ENCODE measurements around the gene COL4A2.

Gene COL4A2

GRCh38 chr13:110364081-110364480 lies 57.0 kb downstream of the COL4A2 start:
- no peaks in the 10 kb centered on the region for H3K4me1 ChIP-seq (ENCODE audit: insufficient read depth, low read length, severe bottlenecking)
- no peak overlapping the region for H2AFZ ChIP-seq (ENCODE audit: low read length)
- no peaks in the 10 kb centered on the region for H3K36me3 ChIP-seq (ENCODE audit: insufficient read depth, low read length)
- no peaks in the 10 kb centered on the region for H3K79me2 ChIP-seq (ENCODE audit: insufficient read depth, low read length)
- H3K27ac ChIP-seq (ENCODE audit: low read depth, low read length, poor library complexity, severe bottlenecking): no peak overlapping the region
- no peak overlapping the region for H3K9ac ChIP-seq (ENCODE audit: low read length)
- H3K9me3 ChIP-seq (ENCODE audit: low read length): no peaks in the 10 kb centered on the region
- H3K4me2 ChIP-seq (ENCODE audit: low read length): no peak overlapping the region
- no peaks in the 10 kb centered on the region for H3K9me2 ChIP-seq (ENCODE audit: low read depth, low read length)
- no peaks in the 10 kb centered on the region for H3F3A ChIP-seq (ENCODE audit: insufficient read depth, low read length)
- no peak overlapping the region for H3K4me3 ChIP-seq (ENCODE audit: low read depth, low read length, poor library complexity, severe bottlenecking)
- 0 out of 2 replicates have a peak, but pooled peaks cover 4% of the 10 kb centered on the region for H3K27me3 ChIP-seq (ENCODE audit: insufficient read depth, low read length)
- H4K20me1 ChIP-seq (ENCODE audit: insufficient read depth, low read length): no peaks in the 10 kb centered on the region
- TF ChIP-seq, protein P1, sequence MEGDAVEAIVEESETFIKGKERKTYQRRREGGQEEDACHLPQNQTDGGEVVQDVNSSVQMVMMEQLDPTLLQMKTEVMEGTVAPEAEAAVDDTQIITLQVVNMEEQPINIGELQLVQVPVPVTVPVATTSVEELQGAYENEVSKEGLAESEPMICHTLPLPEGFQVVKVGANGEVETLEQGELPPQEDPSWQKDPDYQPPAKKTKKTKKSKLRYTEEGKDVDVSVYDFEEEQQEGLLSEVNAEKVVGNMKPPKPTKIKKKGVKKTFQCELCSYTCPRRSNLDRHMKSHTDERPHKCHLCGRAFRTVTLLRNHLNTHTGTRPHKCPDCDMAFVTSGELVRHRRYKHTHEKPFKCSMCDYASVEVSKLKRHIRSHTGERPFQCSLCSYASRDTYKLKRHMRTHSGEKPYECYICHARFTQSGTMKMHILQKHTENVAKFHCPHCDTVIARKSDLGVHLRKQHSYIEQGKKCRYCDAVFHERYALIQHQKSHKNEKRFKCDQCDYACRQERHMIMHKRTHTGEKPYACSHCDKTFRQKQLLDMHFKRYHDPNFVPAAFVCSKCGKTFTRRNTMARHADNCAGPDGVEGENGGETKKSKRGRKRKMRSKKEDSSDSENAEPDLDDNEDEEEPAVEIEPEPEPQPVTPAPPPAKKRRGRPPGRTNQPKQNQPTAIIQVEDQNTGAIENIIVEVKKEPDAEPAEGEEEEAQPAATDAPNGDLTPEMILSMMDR (IDR thresholded peaks at IDR 0.05; ENCODE audit: low read length): no peak
- no peak for TF ChIP-seq EZH2 (IDR thresholded peaks at IDR 0.05; ENCODE audit: borderline replicate concordance, low read length)

DNA sequence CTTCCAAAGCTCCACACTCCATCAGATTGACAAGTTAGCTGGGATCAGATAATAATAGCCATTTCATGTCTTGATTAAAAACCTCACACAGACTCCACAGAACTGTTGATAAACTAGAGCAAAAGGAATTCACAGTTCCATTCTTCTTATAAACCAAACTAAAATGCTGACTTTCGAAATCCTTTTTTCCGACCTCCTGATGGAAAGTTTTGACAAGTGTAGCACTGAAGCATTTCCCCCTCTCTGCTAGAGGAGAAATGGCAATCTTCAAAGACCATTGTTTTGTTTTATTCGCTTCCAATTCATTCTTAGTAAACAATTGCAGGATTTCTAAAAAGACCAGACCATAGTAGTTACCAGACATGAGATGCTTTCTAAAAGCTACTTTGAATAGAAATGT lies 58.8 kb downstream of the COL4A2 start:
- H3F3A ChIP-seq (ENCODE audit: insufficient read depth, low read length): no peaks in the 10 kb centered on the region
- no peaks in the 10 kb centered on the region for H3K79me2 ChIP-seq (ENCODE audit: insufficient read depth, low read length)
- H3K4me2 ChIP-seq (ENCODE audit: low read length): no peak overlapping the region
- no peak for TF ChIP-seq EZH2 (IDR thresholded peaks at IDR 0.05; ENCODE audit: borderline replicate concordance, low read length)
- TF ChIP-seq, protein P1 (IDR thresholded peaks at IDR 0.05; ENCODE audit: low read length): no peak
- H2AFZ ChIP-seq (ENCODE audit: low read length): no peak overlapping the region
- H3K27me3 ChIP-seq (ENCODE audit: insufficient read depth, low read length): 0 out of 2 replicates have a peak, but pooled peaks cover 4% of the 10 kb centered on the region
- no peaks in the 10 kb centered on the region for H3K9me3 ChIP-seq (ENCODE audit: low read length)
- H3K9ac ChIP-seq (ENCODE audit: low read length): no peak overlapping the region
- H4K20me1 ChIP-seq (ENCODE audit: insufficient read depth, low read length): no peaks in the 10 kb centered on the region
- no peaks in the 10 kb centered on the region for H3K36me3 ChIP-seq (ENCODE audit: insufficient read depth, low read length)
- H3K27ac ChIP-seq (ENCODE audit: low read depth, low read length, poor library complexity, severe bottlenecking): no peak overlapping the region
- no peaks in the 10 kb centered on the region for H3K4me1 ChIP-seq (ENCODE audit: insufficient read depth, low read length, severe bottlenecking)
- no peaks in the 10 kb centered on the region for H3K9me2 ChIP-seq (ENCODE audit: low read depth, low read length)
- H3K4me3 ChIP-seq (ENCODE audit: low read depth, low read length, poor library complexity, severe bottlenecking): no peak overlapping the region

DNA sequence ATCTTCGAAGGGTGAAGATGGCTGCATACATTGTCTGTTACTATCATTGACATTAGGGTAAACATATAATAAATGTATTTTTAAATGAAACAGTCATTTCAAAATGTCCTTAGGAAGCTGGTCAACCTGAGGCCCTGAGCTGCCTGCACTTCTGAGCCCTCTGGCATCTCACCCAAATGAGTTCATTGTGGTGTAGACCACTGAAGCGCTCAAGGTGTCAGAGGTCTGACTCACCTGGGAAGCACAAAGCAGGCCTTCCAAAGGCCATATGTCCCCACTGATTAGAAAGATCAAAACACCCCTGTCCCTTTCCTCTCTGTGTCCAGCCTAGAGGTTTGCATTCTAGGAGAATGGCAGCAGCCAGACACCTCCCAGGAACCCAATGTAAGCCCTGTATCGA lies 59.6 kb downstream of the COL4A2 start:
- Histone ChIP-seq H3K27ac (ENCODE audit: low read depth, low read length, poor library complexity, severe bottlenecking) (no peak overlapping the region), H3K36me3 (ENCODE audit: insufficient read depth, low read length) (no peaks in the 10 kb centered on the region), H3K9ac (ENCODE audit: low read length) (no peak overlapping the region), H3K79me2 (ENCODE audit: insufficient read depth, low read length) (no peaks in the 10 kb centered on the region), H4K20me1 (ENCODE audit: insufficient read depth, low read length) (no peaks in the 10 kb centered on the region), H3K4me2 (ENCODE audit: low read length) (no peak overlapping the region), H3F3A (ENCODE audit: insufficient read depth, low read length) (no peaks in the 10 kb centered on the region), H3K27me3 (ENCODE audit: insufficient read depth, low read length) (0 out of 2 replicates have a peak, but pooled peaks cover 1% of the 10 kb centered on the region), H3K4me1 (ENCODE audit: insufficient read depth, low read length, severe bottlenecking) (no peaks in the 10 kb centered on the region), H3K9me3 (ENCODE audit: low read length) (no peaks in the 10 kb centered on the region), H3K4me3 (ENCODE audit: low read depth, low read length, poor library complexity, severe bottlenecking) (no peak overlapping the region), H3K9me2 (ENCODE audit: low read depth, low read length) (no peaks in the 10 kb centered on the region), H2AFZ (ENCODE audit: low read length) (no peak overlapping the region)
- no peak for TF ChIP-seq EZH2 (IDR thresholded peaks at IDR 0.05; ENCODE audit: borderline replicate concordance, low read length)
- TF ChIP-seq, protein P1 (IDR thresholded peaks at IDR 0.05; ENCODE audit: low read length): no peak
